ENCODE measurements around the gene PDIK1L.

The PDIK1L gene

GRCh38 chr1:26158271-26158907 is 46.8 kb downstream of the PDIK1L start:
- no peak for DNase-seq

GRCh38 chr1:26158908-26159742 is 47.5 kb downstream of the PDIK1L start, which contains the start of gene FAM110D:
Gene FAM110D, plus strand, starts transcription at chr1:26159079. Its CDS starts 2,213 bp downstream, at chr1:26161292.
- no peak for DNase-seq

- no peak for DNase-seq
These were observed 48.1 kb downstream of the PDIK1L start for GRCh38 chr1:26159743-26160039.

- no peak for DNase-seq
These were observed 49.1 kb downstream of the PDIK1L start for GRCh38 chr1:26160527-26161414.

GRCh38 chr1:26161415-26162219 is 50.0 kb downstream of the PDIK1L start:
- DNase-seq = peak; percentile 86

GRCh38 chr1:26162220-26162709 is 50.6 kb downstream of the PDIK1L start:
- no peak for DNase-seq

GRCh38 chr1:26163684-26164035 is 52.0 kb downstream of the PDIK1L start:
- DNase-seq = no peak

GRCh38 chr1:26164036-26164860 is 52.6 kb downstream of the PDIK1L start:
- peak; percentile 83 for DNase-seq

- DNase-seq = no peak
These were observed 53.5 kb downstream of the PDIK1L start for GRCh38 chr1:26164861-26165842.

- no peak for DNase-seq
These were observed 55.2 kb downstream of the PDIK1L start for GRCh38 chr1:26166719-26167281.

- peak; percentile 84 for DNase-seq
These were observed 57.0 kb downstream of the PDIK1L start, which contains the start of gene C1orf232 for GRCh38 chr1:26168410-26169197. Gene C1orf232, minus strand, starts transcription at chr1:26168963. Its CDS starts 464 bp downstream, at chr1:26168499.

GRCh38 chr1:26169198-26169554 is 57.6 kb downstream of the PDIK1L start:
- no peak for DNase-seq

GRCh38 chr1:26169669-26170471 is 58.2 kb downstream of the PDIK1L start, which contains the start of gene ZNF593:
Gene ZNF593, plus strand, starts transcription at chr1:26169908. Its CDS starts 76 bp downstream, at chr1:26169984.
- DNase-seq = peak; percentile 95

GRCh38 chr1:26170472-26170821 is 58.8 kb downstream of the PDIK1L start:
- DNase-seq = no peak

- DNase-seq = peak; percentile 99
These were observed 59.8 kb downstream of the PDIK1L start, which contains the start of gene ZNF593OS for GRCh38 chr1:26171084-26172072. Gene ZNF593OS, minus strand, starts transcription at chr1:26171832. Its CDS starts 171 bp downstream, at chr1:26171661.
